Nucleus accumbens (tissue), 56 donors: ENCODE results near the gene TLX2.
A peak's percentile ranks its signal among the peaks of the same experiment; 100 is the strongest.

Experiments
- DNase-seq, 56 donors: peaks; one replicate each; lab custom pipeline; 2025; lab: John Stamatoyannopoulos, UW

TLX2 gene

GRCh38 chr2:74495440-74495839 lies 18.8 kb upstream of the TLX2 start:
- no peak for DNase-seq

DNA sequence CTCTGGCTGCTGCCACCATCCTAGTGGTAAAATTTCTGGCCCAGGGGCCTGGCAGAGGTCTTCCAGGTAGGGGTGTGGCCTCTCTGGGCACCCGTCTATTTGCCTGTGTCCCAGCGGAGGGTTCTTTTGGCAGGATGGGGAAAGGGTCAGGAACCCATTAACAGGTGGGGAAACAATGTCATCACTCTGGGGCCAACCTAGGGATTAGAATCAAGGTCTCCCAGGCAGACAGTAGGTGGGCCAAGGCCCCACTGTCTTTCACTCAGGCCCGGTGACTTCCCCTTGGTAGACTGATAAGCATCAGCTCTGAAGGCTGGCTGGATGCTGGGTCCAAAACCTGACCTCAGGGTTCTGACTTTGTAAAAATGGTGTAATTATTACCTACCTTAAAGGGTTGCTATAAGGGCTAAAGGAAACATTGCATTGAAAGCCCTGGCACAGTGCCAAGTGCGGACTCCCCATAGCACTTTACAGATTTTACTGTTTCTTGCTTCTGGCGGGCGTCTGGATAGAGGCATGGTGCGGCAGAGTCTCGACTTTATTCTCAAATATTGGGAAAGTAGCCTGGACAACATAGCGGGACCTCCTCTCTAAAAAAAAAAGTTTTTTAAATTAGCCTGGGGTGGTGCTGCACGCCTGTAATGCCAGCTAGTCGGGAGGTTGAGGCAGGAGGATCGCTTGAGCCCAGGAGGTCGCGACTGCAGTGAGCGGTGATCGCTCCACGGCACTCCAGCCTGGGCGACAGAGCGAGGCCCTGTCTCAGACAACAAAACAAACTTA lies 17.1 kb upstream of the TLX2 start:
- DNase-seq, result no peak

- DNase-seq, result no peak
These were observed 16.3 kb upstream of the TLX2 start for GRCh38 chr2:74497777-74498499.

DNA sequence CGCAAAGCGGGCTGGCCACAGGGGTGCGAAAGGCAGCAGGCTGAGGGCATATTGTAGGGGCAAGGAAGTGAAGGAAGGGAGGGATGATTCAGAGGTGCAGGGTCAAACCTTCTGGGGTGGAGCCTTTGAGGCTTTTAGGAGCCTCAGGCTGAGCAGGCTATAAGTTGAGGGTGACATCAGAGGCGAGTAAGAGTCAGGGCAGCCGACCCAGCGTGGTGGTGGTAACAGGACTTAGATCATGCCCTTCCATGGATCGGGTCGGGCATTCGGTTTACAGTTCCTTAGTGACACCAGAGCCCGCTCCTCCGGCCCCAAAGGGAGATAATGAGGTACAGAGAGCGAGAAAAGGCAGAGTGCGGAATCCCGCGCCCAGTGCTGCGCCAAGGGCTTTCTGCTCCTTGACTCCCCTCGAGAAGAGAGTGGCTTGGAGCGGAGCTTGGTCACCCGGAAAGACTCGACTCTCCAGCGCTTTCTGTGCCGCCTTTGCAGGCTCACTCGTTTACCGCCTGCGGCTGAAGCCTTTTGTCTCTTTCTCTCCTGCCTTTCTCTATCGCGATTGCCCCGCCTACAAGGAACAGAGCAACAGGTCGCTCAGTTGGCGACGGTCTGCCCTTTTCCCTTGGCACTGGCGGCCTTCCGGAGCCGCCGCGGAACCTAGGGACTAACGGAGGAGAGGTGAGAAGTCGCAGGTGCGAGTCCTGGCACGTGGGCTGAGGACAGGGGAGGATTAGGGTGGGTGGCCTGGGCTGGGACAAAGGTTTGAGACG lies 15.6 kb upstream of the TLX2 start:
- DNase-seq, result no peak

DNA sequence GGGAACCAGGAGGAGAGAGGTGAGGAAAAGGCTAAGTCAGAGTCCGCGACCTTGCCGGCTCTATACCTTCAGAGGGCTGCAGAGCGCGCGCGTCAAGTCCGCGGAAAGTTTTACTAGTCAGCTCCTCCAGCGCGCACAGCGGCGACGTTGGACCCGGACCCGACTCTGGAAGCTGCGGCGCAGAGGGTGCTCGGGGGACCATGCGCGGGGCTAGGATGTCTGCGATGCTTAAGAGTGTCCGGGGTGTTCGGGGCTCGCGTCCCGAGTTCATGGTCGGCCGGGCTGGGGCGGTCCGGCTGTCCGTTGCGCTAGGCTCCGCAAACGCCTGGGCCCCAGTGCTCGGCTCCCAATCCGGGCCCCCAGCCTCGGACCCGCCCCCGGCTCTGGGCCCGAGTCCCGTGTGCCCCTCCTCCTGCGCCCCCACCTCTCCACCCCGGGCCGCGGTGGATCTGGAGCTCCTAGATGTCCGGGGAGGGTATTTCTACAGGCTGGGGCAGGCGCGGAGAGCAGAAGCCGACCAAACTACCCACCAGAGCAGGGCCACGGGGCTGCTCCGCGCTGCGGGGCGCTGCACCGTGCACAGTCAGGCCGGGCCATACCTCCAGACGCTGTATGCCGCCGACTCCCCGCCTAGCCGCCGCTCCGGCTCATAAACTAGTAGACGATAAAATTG lies 14.8 kb upstream of the TLX2 start, which contains the start of gene LBX2:
Gene LBX2 (minus strand): TSS at position 337 of the 673 bp plus-strand sequence. CDS start 66 bp downstream, at position 271.
- DNase-seq, result no peak

- no peak for DNase-seq
These were observed 14.2 kb upstream of the TLX2 start for GRCh38 chr2:74499940-74500577.

- DNase-seq, result no peak
These were observed 13.7 kb upstream of the TLX2 start for GRCh38 chr2:74500578-74500946.

GRCh38 chr2:74501335-74502071 lies 12.7 kb upstream of the TLX2 start:
- DNase-seq, result no peak

DNA sequence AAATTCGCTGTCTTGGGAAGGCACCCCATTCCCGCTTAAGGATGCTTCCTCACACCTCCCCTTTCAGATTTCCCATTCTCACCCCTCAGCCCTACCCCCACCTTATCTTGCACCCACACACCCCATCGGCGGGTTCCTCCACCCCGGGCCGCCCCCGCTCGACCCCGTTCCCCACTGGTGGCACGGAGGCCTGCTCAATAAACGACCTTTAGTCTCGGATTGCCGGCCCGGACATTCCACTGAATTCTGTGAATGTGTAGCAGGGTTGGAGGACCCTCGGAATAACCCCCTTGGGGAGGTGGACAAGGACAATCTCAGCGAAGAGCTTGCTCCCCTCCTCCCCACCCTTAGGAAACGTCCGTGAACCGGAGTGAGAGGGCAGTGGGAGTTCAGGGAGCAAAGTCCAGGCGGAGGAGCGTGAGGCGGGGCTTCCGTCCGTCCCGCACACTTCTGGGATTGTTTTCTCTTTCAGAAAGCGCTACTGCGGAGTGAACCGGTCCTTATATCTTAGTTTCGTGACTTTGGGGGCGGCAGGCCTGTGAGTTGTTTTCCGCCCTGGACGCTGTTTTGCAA lies 12.0 kb upstream of the TLX2 start:
- no peak for DNase-seq

- peak in 3 of 56 donors; percentile 11 to 24 (median 12) for DNase-seq
These were observed 11.3 kb upstream of the TLX2 start for GRCh38 chr2:74502720-74503505.

DNA sequence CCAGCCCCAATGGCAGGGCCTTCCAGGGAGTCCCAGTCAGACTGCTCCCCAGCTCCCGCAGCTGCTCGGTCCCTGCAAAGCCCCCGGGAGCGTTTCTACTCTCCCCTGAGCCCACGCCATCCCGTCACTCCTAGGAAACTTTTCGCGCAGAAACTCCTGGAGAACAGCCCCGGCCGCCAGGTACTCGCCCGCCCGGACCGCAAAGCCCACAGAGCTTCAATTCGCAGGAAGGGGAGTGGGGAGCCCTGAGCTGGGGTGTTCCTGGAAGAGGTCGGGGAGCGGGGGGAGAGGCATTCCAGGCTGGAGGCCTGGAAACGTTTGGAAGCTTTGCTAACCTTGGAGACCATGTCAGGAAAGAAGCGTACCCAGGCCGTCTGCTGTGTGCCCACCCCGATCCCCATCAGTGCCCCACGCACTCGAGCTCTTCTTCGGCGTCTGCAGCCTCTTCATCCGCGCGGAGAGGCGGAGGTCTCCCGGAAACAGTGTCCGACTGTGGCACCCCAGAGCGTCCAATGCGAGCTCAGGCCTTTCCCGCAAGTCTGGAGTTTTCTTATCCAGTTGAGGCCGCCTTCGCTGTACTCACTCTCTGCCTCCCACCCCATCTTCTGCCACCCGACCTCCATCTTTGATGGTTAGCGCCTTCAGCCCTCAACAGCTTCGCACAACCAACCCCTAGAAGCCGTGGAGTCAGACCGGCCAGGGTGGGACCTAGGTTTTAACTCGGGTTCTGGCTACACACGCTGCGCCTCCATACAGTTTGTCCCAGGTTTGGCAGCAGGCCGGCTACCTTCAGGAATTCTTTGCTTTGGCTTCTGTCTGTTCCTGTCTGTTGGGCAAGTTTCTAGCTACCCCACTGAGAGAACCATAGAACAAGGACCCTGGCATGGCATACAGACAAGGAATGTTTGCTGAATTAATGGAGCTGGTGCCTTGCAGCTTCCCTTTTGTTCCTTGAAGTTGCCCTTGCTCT lies 10.5 kb upstream of the TLX2 start:
- DNase-seq, result no peak

DNA sequence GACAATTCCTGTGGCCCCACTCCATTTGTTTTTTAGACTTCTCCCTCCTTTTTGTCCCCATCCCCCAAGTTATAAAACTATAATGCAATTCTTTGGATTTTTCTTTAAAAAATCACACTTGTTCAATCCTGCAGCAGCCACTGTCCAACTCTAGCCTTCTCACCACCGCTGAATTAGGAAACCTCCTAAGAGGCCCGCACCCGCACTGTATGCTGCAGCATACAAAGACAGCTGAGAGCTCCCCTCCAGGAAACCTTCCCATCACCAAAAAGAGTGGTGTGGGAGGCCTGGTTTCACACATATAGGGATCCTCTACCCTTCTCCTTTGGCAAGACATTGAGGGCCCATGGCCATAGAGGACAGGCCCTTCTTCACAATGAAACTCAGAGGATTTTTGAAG lies 9.7 kb upstream of the TLX2 start:
- DNase-seq, result no peak

DNA sequence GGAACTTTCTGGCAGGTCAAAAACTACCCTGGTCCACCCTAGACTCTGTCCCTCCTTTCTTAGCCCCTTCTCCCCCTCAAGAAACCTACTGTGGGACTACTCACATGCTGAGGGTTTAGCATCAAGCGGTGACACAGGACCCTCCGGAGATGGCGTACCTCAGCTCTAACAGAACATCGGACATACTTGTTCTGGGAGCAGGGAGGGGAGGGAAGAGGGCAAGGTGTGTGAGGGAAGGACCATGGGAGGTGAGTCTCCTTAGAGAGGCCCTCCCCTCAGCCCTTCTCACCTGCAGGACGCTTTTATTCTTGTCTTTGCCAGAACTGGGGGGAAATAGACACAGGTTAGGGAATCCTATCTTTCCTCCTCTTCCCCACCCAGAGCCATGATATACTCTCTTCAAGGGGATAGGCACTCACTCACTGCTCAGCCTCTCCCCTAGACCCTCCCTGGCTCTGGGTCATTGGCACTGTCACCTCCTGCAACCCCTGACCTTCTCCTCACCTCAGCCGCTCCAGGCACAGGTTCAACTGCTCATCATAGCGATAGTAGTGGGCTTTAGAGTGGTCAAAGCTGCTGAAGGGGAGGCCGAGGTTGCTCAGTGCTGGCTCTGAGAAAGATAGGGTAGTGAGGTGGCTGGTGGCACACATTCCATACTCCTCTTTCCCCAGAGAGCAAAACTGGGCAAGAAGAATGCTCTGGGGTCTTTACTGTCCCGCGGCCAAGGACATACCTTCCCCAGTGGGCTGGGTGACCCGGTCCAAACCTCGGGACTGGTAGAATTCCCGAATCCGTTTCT lies 8.6 kb upstream of the TLX2 start:
- no peak for DNase-seq

DNA sequence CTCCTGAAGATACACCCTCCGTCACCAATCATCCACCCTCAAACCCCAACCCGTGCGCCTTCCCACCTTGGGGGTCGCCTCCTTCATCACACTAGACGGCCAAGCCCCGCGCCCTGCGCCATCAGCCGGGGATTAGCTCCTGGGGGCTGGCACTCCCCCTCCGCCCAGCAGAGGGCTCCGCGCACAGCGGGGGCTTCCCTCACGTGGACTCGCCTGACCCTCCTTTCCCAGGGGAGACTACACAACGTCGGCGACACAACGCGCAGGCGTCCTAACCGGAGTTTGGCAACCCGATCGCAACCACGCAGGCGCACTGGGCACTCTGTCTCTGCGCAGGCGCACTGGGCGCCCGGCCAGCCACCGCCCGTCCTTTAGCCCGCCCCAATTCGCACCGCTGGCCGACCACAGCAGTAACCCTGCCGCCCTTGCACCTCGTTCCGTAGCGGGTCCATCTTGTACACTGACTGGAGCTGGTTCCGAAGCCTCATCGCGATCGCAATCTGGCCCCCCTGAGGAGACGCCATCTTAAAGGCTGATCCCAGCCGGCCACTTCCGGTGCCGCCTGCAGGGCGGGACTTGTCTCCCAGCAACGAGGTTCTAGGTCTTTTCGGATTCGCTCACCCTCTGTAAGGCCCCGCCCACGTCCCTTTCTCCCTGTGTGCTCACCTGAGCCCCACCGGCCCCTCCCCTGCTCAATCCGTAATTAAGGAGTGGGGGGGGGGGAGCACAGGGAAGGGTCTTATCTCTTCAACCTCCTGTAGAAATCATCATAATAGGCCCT lies 6.9 kb upstream of the TLX2 start, which contains the start of gene PCGF1:
Gene PCGF1 (minus strand): TSS at position 551 of the 781 bp plus-strand sequence. CDS start 27 bp downstream, at position 524.
- DNase-seq, result peak; percentile 68 to 99 (median 95)

DNA sequence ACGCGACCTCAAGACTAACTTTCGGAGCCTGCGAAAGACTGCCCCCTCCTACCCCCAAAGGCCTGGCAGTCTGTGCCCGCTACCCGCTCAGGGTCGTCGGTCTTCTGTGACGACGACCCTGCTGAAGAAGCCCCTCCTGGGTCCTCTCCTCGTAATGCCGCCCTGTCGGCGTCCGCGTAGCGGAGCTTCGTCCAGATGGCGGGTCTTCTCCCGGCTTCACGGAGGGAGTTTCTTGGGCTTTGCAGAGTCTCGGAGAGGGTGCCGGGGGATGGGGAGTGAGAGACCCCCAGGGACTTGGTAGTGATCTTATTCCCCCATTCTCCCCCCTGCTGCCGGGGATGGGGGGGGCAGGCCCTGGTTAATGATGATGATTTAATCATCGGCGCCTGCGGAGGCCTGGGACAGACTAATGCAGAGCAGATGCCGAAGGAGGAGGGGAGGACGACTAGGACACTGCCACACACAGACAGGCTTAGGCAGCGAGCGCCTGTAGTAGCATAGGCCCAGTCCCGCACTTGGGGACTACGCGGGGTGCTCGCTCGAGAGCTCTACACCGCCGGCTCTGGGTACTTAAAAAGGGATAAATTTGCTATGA lies 6.2 kb upstream of the TLX2 start:
- peak in 29 of 56 donors; percentile 5 to 63 (median 40) for DNase-seq
